HG03558 (cell line): ENCODE measurements around the gene IGF1.

Source experiments
- ATAC-seq: cut with Tn5 transposase; IDR thresholded peaks from one replicate; pipeline ENCODE4 v1.9.1; 2021; ENCODE audit warnings: moderate number of reproducible peaks; ENCODE audit not compliant: unreplicated experiment; ENCODE audit errors: extremely low read depth

IGF1 gene

DNA sequence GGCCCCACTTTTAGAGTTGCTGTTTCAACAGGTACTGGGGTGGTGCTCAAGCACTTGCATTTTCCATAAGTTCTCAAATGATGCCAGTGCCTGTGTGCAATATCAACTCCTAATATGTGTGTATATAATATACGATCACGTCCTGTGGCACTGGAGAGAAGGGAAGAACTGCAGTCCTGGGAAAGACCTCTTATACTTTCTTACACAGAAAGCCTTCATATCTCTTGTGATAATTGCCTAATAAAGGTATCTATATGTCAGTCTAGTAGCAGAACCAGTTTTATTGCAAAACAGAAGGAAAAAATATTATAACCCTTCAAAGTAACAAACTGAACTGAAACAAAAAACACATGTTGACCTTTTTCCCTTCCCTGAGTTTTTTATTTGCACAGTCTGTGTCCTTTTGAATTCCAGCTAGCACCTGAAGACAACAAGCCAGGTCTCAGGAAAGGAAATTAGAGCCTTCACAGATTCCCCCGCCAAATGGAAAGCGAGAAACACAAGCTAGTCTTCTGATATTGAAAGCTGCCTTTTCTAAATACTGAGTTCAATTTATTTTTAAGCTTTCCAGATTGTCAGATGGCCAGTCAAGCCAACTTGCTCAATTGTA lies 44.4 kb downstream of the IGF1 start:
- ATAC-seq: no peak

GRCh38 chr12:102433304-102433703 lies 47.1 kb downstream of the IGF1 start:
- ATAC-seq: no peak

- no peak for ATAC-seq
These were observed 49.7 kb downstream of the IGF1 start for GRCh38 chr12:102430661-102431060.

- ATAC-seq: no peak
These were observed 50.9 kb downstream of the IGF1 start for GRCh38 chr12:102429211-102430154.

GRCh38 chr12:102427543-102427941 lies 52.8 kb downstream of the IGF1 start:
- no peak for ATAC-seq

- no peak for ATAC-seq
These were observed 53.5 kb downstream of the IGF1 start for GRCh38 chr12:102426599-102427542.

DNA sequence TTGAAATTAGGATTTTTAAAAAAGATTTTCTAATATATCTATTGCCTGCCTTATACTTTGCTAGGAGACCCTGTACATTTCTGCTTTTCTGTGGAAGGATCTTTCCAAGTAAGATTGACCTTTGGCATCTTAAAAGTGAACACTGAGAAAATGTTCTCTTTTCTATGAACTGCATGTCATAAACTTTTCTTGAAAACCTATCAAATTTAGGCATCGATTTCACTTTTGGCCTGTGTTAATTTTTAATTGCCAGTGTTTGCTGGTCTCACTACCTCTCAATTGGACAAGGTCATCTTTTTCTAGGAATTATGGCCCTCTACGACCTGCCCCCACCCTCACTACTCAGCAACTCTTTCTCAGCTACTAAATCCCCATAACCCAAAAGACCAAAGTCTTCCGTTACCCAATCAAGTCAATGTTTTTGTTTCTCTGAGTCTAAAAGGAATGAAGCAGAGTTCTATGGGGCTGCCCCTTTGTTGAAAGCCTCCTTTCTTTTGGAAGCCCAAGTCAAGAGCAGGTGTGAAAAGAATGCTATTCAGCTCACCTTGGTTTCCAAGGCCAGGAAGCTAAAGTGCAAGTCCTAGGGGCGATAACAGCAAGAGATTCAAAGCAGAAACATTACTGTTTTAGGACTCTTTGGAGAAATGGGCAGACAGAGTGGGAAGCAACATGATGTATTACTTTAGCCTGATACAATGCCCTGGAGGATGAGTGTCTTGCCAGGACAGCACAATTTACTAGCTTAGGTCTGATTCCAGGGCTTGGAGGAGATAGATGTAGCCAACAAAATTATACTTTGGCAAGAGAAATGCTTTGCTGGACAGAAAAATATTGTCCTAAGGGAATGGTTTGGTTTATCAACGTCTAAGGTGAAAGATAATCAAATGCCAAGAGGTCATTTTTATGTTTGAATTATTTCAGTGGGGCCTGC lies 55.0 kb downstream of the IGF1 start:
- ATAC-seq: no peak

- ATAC-seq: no peak
These were observed 56.9 kb downstream of the IGF1 start for GRCh38 chr12:102423462-102423861.

DNA sequence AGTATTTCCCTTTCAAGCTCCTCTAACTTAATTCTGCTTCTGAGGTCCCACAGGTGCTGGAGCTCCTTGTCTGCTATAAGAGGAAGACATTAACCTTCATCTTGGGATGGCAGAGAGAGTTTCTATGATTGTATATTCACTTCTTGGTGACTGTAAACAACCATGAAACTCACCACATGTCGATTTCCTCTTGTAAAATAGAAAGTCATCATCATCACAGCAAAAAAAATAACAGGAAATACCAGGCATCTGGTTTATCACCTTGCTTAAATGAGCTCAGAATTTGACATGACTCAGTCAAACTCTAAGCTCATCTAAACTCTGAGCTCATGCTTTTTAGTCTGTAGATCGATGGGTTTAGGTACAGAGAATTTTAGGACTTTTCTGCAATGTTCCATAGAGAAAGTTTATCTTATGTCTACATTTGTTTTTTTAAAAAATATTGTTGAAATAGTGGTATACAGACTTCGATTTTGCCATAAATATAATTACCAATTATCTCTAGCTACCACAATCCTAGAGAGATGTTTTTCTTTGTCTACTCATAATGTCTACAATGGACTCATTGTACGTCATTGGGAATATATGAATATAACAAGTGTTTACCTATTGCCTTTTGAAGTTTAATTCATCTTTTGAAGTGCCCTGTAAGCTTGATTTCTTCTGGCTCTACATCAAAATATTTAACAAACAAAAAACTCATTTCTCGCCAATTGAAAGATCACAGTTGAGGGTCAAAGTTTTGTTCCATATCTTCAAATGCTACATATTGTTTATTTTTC lies 58.4 kb downstream of the IGF1 start:
- no peak for ATAC-seq

GRCh38 chr12:102419094-102419764 lies 61.1 kb downstream of the IGF1 start:
- no peak for ATAC-seq

GRCh38 chr12:102417055-102417454 lies 63.3 kb downstream of the IGF1 start:
- ATAC-seq: no peak

GRCh38 chr12:102415515-102415914 lies 64.8 kb downstream of the IGF1 start:
- no peak for ATAC-seq

DNA sequence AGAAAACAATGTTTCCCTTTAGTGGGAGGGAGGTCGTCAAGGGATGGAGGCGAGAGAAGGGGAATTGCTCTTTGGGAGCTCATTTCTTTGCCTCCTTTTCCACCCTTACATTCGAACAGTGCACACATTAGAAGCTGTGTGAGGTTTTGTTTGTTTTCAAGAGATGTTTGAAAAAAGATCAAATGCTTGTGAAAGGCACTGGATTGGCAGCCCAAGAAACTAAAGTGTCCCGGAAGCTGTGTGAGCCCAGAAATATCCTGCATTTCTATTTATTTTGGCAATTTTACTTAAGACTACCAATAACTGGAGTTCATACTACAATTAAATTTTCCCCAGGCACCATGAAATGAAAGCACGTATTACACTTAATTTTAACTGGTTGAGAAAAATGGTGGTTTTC lies 67.0 kb downstream of the IGF1 start:
- ATAC-seq: no peak

- ATAC-seq: no peak
These were observed 69.9 kb downstream of the IGF1 start for GRCh38 chr12:102410511-102410910.

DNA sequence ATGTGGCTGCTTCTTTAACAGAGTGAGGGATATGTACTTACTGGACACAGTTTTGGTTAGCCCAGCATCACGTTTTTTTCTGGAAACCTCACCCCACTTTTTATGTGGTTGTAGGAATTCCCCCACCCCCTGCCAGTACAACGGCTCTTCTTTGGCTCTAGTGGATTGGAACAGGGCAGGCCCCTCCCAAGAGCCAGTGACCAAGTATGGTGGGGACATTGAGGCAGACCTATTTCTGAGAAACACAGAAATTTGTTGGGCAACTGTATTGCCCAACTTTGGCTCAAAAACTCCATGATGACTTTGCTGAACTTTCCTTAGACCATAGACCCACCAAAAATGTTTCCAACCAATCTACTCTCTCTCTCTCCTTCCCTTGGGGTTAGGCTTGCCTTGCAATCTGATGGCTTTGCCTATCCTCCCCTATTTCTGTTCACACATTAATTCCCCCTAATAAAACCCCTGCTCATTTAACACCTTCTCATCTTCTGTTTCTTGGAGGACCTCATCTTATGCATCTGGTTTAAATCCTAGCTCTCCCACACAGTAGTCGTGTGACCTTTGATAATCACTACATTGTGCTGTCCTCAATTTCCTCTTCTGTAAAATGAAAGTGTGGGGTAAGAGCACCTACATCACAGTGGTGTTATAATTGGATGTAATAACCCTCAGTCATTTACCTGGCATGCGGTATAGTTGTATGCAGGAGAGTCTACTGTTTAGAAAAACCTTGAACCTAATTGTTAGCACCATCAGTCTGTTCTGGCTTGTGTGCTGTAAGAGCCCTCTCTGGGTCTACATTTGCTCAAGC lies 71.7 kb downstream of the IGF1 start:
- no peak for ATAC-seq

DNA sequence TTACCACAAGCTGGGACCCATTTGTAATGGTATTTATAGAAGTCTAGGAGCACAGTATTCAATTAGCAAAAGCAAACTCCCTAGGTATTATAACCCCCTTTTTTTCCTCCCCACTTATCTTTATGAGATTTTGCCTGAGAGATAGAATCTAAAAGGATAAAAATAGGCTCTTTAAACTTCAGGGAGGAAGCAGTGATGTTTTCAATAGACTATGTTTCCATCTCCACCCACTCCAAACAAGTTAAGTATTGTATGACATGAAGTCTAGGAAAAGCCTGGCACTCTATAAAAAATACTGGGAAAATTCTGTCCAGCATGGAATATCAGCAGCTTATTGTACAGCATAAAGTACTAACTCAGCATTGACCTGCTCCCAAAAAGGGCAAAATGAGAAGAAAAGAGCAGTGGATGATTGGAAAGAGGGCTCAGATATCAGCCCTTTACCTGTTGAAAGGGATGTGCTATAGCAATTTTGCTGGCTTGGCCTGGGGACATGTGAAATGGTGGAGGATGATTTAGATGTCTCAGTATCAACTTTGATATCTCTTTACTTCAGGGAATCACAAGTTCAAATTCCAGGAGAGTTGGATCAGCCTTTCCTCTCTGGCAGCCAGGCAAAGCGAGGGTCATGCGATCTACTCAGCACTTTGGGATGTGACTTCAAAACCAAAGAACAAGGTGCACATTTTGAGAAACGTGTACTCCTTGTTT lies 72.4 kb downstream of the IGF1 start:
- no peak for ATAC-seq

GRCh38 chr12:102406033-102406584 lies 74.3 kb downstream of the IGF1 start:
- no peak for ATAC-seq
